ENCODE measurements around the gene PREX1.
"Not testable (repeated sequence)": the region's sequence is repeated elsewhere in the genome, so short reads cannot be mapped to it uniquely, and the experiment has no call there.

The PREX1 gene

DNA sequence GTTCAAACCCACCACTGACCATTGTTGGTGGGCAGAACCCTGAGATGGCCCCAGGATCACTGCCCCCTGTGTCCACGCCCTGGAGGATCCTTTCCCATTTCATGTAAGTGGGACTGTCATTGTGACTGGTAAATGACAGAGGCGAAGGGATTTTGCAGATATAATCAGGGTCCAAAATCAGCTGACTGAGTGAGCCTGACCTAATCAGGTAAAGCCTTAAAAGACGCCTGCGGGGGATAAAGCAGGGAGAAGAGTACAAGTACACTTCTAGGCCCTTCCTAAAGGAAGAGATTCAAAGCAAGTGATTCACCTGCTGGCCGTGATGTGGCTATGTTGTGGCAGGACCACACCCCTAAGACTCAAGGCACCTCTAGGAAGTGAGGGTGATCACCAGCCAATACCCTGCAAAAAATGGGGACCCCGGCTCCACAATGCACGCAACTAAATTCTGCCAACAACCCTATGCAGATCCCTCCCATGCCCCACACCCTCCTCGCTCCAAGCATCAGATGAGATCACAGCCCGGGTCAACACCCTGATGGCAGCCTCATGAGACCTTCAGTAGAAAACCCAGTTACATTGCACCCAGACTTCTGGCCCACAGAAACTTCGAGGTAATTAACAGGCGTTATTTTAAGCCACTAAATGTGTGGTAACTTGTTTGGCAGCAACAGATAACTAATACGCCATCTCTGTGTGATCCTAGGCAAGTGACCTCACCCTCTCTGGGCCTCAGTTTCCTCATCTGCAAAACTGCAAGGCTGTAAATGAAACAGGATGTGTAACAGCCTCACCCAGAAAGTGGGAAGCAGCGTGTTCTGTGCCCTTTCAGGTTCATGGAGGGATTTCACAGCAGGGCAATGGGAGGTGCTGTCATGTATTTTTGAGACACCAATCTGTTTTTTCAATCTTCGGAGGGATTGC lies 11.3 kb downstream of the PREX1 start:
- no peak for DNase-seq
- in situ Hi-C loops (cut with HindIII; ENCODE audit: low pct_ligation_motif_present, low pct_unique_long_range_greater_than_20kb, low sequenced_read_pairs): no loop called here

DNA sequence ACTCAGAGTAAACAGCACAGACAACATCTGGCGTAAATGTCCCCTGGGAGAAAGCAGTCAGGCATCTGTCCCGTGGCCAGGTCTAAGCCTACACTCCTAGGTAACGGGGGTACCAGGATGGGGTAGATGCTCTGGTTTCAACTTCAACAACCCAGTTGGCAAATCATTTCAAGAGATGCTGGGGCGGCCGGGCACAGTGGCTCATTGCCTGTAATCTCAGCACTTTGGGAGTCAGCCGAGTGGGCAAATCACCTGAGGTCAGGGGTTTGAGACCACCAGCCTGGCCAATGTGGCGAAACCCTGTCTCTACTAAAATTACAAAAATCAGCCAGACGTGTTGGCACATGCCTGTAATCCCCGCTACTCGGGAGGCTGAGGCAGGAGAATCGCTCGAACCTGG lies 12.3 kb downstream of the PREX1 start:
- no peak for DNase-seq
- in situ Hi-C loops (cut with HindIII; ENCODE audit: low pct_ligation_motif_present, low pct_unique_long_range_greater_than_20kb, low sequenced_read_pairs): no loop called here

DNA sequence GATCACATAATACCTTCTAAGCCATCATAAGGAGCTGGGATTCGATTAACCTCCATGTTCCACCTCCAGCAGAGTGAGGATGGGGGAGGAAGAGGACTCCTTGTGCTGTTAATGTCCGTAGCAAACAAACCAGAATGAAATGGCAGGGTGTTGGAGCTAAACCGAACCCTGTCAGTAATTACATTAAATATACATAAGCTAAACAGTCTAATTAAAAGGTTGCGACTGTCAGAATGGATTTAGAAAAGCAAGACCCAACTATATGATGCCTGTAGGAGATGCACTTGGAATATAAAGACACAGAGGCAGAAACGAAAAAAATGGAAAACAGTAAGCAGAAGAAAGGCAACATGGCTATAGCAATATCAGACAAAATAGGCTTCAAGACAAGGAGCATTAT lies 13.2 kb downstream of the PREX1 start:
- DNase-seq: no peak
- in situ Hi-C loops (cut with HindIII; ENCODE audit: low pct_ligation_motif_present, low pct_unique_long_range_greater_than_20kb, low sequenced_read_pairs): no loop called here

- no peak for DNase-seq
- in situ Hi-C loops (cut with HindIII; ENCODE audit: low pct_ligation_motif_present, low pct_unique_long_range_greater_than_20kb, low sequenced_read_pairs): no loop called here
Measured at GRCh38 chr20:48813930-48814546, 13.8 kb downstream of the PREX1 start.

GRCh38 chr20:48813446-48813747 lies 14.4 kb downstream of the PREX1 start:
- no peak for DNase-seq
- in situ Hi-C loops (cut with HindIII; ENCODE audit: low pct_ligation_motif_present, low pct_unique_long_range_greater_than_20kb, low sequenced_read_pairs): no loop called here

GRCh38 chr20:48812600-48813445 lies 15.0 kb downstream of the PREX1 start:
- DNase-seq: no peak
- in situ Hi-C loops (cut with HindIII; ENCODE audit: low pct_ligation_motif_present, low pct_unique_long_range_greater_than_20kb, low sequenced_read_pairs): no loop called here

DNA sequence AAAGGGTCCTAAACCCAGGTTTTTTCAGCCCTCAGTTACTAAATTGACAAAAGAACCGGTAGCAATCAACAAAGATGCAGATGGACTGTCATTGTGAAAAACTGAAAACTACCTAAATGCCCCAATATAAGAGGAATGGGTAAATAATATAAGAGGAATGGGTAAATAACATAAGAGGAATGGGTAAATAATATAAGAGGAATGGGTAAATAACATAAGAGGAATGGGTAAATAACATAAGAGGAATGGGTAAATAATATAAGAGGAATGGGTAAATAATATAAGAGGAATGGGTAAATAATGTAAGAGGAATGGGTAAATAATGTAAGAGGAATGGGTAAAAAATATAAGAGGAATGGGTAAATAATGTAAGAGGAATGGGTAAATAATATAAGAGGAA lies 15.7 kb downstream of the PREX1 start:
- DNase-seq; in situ Hi-C loops (cut with HindIII; ENCODE audit: low pct_ligation_motif_present, low pct_unique_long_range_greater_than_20kb, low sequenced_read_pairs): not testable (repeated sequence)

GRCh38 chr20:48809673-48810072 lies 18.1 kb downstream of the PREX1 start:
- no peak for DNase-seq
- in situ Hi-C loops (cut with HindIII; ENCODE audit: low pct_ligation_motif_present, low pct_unique_long_range_greater_than_20kb, low sequenced_read_pairs): no loop called here

DNA sequence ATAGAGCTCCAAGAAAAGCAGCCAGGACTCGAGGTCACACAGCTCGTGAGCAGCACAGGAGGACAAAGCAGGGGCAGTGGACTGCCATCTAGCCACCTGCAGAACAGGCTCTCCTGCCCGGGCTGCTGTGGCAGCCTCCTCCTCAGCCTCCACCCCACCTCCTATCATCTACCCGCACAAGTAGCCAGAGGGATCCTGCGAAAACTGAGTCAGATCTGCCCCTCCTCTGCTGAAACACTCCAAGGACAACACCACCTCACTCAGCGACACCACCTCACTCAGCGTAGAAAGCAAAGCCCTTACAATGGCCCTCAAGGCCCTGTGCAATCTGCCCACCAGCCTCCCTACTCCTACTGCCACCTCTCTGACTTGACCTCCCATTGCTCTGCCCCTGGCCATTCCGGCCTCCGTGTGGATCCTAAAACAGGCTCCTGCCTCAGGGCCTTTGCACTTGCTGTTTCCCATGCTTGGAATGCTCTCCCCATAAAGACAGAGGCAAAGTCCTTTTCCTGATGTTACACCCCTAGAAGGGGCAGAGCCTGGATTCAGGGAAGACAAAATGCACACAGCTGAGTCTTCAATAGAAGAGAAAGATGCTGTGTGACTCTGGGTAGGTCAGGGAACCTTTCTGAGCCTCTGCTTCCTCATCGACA lies 19.3 kb downstream of the PREX1 start:
- no peak for DNase-seq
- in situ Hi-C loops (cut with HindIII; ENCODE audit: low pct_ligation_motif_present, low pct_unique_long_range_greater_than_20kb, low sequenced_read_pairs): no loop called here

DNA sequence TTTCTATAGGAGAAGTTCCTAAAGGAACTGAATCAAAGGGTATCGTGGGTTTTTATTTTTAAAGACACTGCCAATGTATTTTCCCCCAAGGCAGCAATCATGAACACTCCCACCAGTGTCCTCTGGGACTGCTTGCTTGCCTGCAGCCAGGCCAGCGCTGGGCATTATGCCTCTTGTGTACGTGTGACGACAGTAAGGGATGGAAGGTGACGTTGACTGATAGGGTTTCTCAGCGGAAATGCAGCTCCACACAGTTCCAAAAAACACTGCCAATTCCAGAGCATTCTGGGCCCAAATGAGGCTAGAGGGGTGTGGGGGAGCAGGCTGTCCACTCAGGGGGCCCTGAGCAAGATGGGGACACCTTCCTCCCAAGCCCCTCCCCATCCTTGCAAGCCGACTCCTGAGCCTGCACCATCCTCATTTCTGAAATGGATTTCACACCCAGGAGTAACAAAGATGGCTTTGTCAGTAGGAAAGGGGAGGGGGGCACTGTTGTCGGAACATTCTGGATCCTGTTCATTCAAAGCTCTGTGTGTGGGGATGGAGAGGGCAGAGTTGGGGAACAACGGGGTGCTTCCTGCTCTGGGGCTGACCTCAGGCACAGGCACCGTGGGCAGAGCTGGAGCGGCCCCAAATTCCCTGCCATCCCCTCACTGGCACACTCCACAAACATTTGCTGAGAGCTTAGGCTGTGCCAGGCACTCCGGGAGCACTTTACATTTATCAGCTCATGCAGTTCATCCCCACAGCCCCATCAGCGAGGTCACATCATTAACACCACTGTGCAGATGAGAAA lies 20.0 kb downstream of the PREX1 start:
- in situ Hi-C loops (cut with HindIII; ENCODE audit: low pct_ligation_motif_present, low pct_unique_long_range_greater_than_20kb, low sequenced_read_pairs): no loop called here
- DNase-seq: no peak

- DNase-seq: no peak
- in situ Hi-C loops (cut with HindIII; ENCODE audit: low pct_ligation_motif_present, low pct_unique_long_range_greater_than_20kb, low sequenced_read_pairs): no loop called here
Measured at GRCh38 chr20:48807051-48807450, 20.7 kb downstream of the PREX1 start.

DNA sequence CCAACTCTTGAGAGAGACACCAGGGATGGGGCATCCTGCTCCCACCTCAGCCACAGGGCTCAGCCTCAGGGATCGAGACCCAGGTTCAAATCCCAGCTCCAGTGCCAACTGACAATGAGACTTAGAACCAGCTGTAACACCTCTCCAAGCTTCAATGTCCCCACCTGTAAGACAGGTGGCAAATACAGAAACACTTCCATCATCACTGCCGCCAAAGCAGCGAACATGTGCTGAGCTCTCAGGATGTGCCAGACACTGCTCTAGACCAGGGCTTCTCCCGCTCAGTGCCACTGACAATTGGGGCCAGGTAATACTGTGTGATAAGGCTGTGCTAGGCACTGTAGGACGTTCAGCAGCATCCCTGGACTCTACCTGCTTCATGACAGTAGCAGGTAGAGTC lies 22.1 kb downstream of the PREX1 start:
- no peak for DNase-seq
- in situ Hi-C loops (cut with HindIII; ENCODE audit: low pct_ligation_motif_present, low pct_unique_long_range_greater_than_20kb, low sequenced_read_pairs): no loop called here

- DNase-seq: no peak
- in situ Hi-C loops (cut with HindIII; ENCODE audit: low pct_ligation_motif_present, low pct_unique_long_range_greater_than_20kb, low sequenced_read_pairs): no loop called here
Measured at GRCh38 chr20:48805286-48805685, 22.5 kb downstream of the PREX1 start.

GRCh38 chr20:48804300-48804980 lies 23.4 kb downstream of the PREX1 start:
- in situ Hi-C loops (cut with HindIII; ENCODE audit: low pct_ligation_motif_present, low pct_unique_long_range_greater_than_20kb, low sequenced_read_pairs): no loop called here
- no peak for DNase-seq

DNA sequence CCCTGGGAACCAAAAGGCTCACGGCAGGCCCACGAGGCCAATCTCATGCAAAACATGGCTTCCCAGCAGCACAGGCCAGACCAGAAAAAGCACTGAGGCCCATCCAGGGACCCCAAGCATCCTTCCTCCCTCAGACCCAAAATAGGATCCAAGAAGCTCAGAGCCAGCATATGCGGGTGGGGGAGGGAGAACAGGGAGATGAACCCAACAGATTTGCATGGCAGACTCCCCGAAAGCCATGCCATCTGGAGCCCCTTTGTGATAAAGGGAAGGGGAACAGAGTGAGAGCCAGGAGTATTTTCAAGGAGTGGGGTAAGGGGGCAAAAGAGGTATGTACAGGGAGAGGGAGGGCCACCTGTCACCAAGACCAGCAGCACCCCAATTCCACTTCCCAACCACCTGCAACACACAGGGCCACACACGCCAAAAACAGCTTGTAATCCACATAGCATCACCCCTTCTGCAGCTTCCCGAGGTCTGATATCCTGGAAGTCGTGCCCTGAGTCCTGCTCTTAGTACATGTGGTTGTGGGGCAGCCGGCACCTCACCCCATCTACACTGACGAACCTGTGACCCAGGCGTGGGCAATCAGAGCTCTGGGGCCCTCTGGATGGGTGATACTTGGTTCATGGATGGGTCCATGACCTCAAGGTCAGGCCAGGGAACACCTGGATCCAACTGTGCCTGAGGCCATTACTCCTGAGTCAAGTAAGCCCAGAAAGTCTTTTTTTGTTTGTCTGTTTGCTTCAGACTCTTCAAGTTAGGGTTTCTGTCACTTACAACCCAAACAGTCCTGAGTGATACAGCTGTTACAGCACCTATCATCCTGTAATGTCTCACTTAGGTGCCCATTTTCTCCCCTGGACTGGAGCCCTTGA lies 24.4 kb downstream of the PREX1 start:
- in situ Hi-C loops (cut with HindIII; ENCODE audit: low pct_ligation_motif_present, low pct_unique_long_range_greater_than_20kb, low sequenced_read_pairs): no loop called here
- DNase-seq: no peak

DNA sequence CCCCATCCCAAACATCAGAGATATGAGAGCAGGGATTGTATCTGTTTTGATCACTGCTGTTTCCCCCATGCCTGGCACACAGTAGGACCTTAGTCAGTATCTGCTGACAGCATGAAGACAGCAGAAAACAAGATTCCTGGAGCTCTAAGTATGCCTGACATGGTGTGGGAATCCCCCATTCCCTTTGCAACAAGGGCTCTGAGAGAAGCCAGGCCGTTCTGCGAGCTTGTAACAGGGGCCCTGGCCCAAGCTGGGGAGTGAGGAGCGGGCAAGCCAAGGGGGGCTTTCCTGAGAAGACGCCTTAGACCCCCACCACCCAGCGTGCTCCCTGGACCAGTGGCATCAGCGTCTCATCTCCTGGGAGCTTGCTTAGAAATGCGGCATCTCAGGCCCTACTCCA lies 25.2 kb downstream of the PREX1 start:
- in situ Hi-C loops (cut with HindIII; ENCODE audit: low pct_ligation_motif_present, low pct_unique_long_range_greater_than_20kb, low sequenced_read_pairs): no loop called here
- no peak for DNase-seq

DNA sequence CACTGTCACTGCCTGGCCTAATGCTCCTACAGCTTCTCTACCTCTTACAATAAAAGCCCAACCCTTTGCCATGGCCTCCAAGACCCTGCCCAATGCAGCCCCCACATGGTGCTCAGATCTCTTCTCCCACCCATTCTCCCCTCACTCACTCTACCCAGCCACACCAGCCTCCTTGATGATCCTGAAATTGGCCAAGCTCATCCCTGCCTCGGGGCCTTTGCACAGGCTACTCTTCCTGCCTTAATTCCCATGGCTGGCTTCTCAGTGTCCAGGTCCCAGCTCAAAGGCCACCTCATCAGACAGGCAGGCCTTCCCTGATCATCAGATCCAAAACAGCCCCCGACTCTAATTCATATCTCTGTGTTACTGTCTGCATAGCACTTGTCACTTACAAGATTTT lies 25.6 kb downstream of the PREX1 start:
- in situ Hi-C loops (cut with HindIII; ENCODE audit: low pct_ligation_motif_present, low pct_unique_long_range_greater_than_20kb, low sequenced_read_pairs): no loop called here
- DNase-seq: no peak

All from ACHN (cell line).